GM23248 (cell line): ENCODE results near the gene STH.

Source experiments
- EZH2 ChIP-seq: fragments of 200-600 bp; sonication (generic); IDR thresholded peaks from 2 replicates; pipeline ENCODE4 v1.6.1; 2018; ENCODE audit warnings: antibody characterized with exemption, mild to moderate bottlenecking; ENCODE audit not compliant: insufficient read depth, poor library complexity, severe bottlenecking
- EZH2phosphoT487 ChIP-seq: fragments of 200-600 bp; sonication (generic); IDR thresholded peaks from 2 replicates; pipeline ENCODE4 v1.6.1; 2018; ENCODE audit warnings: antibody characterized with exemption, moderate library complexity, mild to moderate bottlenecking, low read depth; ENCODE audit not compliant: insufficient read depth

DNA sequence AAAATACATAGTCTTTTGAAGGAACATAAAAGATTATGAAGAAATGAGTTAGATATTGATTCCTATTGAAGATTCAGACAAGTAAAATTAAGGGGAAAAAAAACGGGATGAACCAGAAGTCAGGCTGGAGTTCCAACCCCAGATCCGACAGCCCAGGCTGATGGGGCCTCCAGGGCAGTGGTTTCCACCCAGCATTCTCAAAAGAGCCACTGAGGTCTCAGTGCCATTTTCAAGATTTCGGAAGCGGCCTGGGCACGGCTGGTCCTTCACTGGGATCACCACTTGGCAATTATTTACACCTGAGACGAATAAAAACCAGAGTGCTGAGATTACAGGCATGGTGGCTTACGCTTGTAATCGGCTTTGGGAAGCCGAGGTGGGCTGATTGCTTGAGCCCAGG lies 9.5 kb downstream of the STH start:
- TF ChIP-seq EZH2 (no peak), EZH2phosphoT487 (no peak)
